WTC11 (cell line): ENCODE measurements around the gene ISCA2. TPM values are rescaled to one million over a fixed set of nuclear protein-coding genes. Genes with fewer than 3 reads are reported as not detected.
A peak's percentile ranks its signal among the peaks of the same experiment; 100 is the strongest.

ENCODE experiments used
- ATAC-seq: fragments of 200-7000 bp; cut with Tn5 transposase; 2 replicates; pipeline ENCODE4 v1.10.0; 2021; ENCODE audit warnings: mild to moderate bottlenecking, moderate library complexity
- CTCF ChIA-PET: fragments of 300-600 bp; sonication (Branson Sonifier 250); formaldehyde crosslinking; loops from one replicate; lab custom pipeline; 2021; ENCODE audit warnings: antibody characterized with exemption; lab: Charles Lee
- POLR2A ChIA-PET: fragments of 350-600 bp; sonication (Branson Sonifier 250); formaldehyde crosslinking; loops from one replicate; lab custom pipeline; 2021; ENCODE audit warnings: antibody characterized with exemption; lab: Charles Lee
- DNase-seq: peaks from one replicate; pipeline ENCODE4 v3.0.0; 2021; ENCODE audit warnings: low spot score
- H3K27ac Mint-ChIP-seq: 2 replicates; pipeline ENCODE4 v1.8.0; 2021; ENCODE audit warnings: mixed read lengths
- H3K27me3 Mint-ChIP-seq: 2 replicates; pipeline ENCODE4 v1.8.0; 2021; ENCODE audit warnings: low read depth, mild to moderate bottlenecking, moderate library complexity, mixed read lengths
- H3K36me3 Mint-ChIP-seq: 2 replicates; pipeline ENCODE4 v1.8.0; 2021; ENCODE audit warnings: mixed read lengths
- H3K4me1 Mint-ChIP-seq: 2 replicates; pipeline ENCODE4 v1.8.0; 2022; ENCODE audit warnings: mixed read lengths
- H3K4me3 Mint-ChIP-seq: 2 replicates; pipeline ENCODE4 v1.8.0; 2021; ENCODE audit warnings: mild to moderate bottlenecking, moderate library complexity, mixed read lengths
- H3K9me3 Mint-ChIP-seq: 2 replicates; pipeline ENCODE4 v1.8.0; 2021; ENCODE audit warnings: mixed read lengths
- AFF4 ChIP-seq: sonication (generic); formaldehyde crosslinking; IDR thresholded peaks from 2 replicates; pipeline ENCODE4 v1.8.1; 2023; ENCODE audit warnings: mild to moderate bottlenecking, missing genetic modification reagents, borderline replicate concordance
- ARID4B ChIP-seq: sonication (generic); formaldehyde crosslinking; IDR thresholded peaks from 2 replicates; pipeline ENCODE4 v1.8.0; 2023; ENCODE audit warnings: missing genetic modification reagents, mild to moderate bottlenecking, borderline replicate concordance
- ATF6 ChIP-seq: sonication (generic); formaldehyde crosslinking; IDR thresholded peaks from 2 replicates; pipeline ENCODE4 v1.8.1; 2023; ENCODE audit warnings: mild to moderate bottlenecking, missing genetic modification reagents
- CBFB ChIP-seq: sonication (generic); formaldehyde crosslinking; IDR thresholded peaks from 2 replicates; pipeline ENCODE4 v1.8.1; 2022; ENCODE audit warnings: mild to moderate bottlenecking, low read depth, missing genetic modification reagents
- CTCF ChIP-seq: fragments of 200-600 bp; IDR thresholded peaks from 2 replicates; pipeline ENCODE4 v1.8.0; 2022; ENCODE audit warnings: antibody characterized with exemption
- ERG ChIP-seq: fragments of 250-450 bp; sonication (Bioruptor Pico); IDR thresholded peaks from 2 replicates; pipeline ENCODE4 v1.8.0; 2021; ENCODE audit warnings: mild to moderate bottlenecking
- ESRRA ChIP-seq: sonication (generic); formaldehyde crosslinking; IDR thresholded peaks from 2 replicates; pipeline ENCODE4 v1.8.1; 2022; ENCODE audit warnings: mild to moderate bottlenecking, missing genetic modification reagents, borderline replicate concordance
- MAX ChIP-seq: sonication (generic); formaldehyde crosslinking; IDR thresholded peaks from 2 replicates; pipeline ENCODE4 v1.8.0; 2022; ENCODE audit warnings: mild to moderate bottlenecking, missing genetic modification reagents
- MLX ChIP-seq: sonication (generic); formaldehyde crosslinking; IDR thresholded peaks from 2 replicates; pipeline ENCODE4 v1.8.1; 2023; ENCODE audit warnings: mild to moderate bottlenecking, missing genetic modification reagents, moderate library complexity
- OVOL2 ChIP-seq: fragments of 250-450 bp; sonication (Bioruptor Pico); IDR thresholded peaks from 2 replicates; pipeline ENCODE4 v1.9.0; 2021; ENCODE audit warnings: mild to moderate bottlenecking, borderline replicate concordance
- TCF7 ChIP-seq: sonication (generic); formaldehyde crosslinking; IDR thresholded peaks from 2 replicates; pipeline ENCODE4 v1.8.0; 2022; ENCODE audit warnings: mild to moderate bottlenecking, low read depth, missing genetic modification reagents, moderate library complexity
- TEAD1 ChIP-seq: sonication (generic); formaldehyde crosslinking; IDR thresholded peaks from 2 replicates; pipeline ENCODE4 v1.8.0; 2022; ENCODE audit warnings: mild to moderate bottlenecking, missing genetic modification reagents
- USF2 ChIP-seq: sonication (generic); formaldehyde crosslinking; IDR thresholded peaks from 2 replicates; pipeline ENCODE4 v1.8.1; 2023; ENCODE audit warnings: mild to moderate bottlenecking, missing genetic modification reagents, moderate library complexity
- ZBTB43 ChIP-seq: sonication (generic); formaldehyde crosslinking; IDR thresholded peaks from 2 replicates; pipeline ENCODE4 v1.8.1; 2023; ENCODE audit warnings: mild to moderate bottlenecking, missing genetic modification reagents
- ZNF138 ChIP-seq: sonication (generic); formaldehyde crosslinking; conservative IDR thresholded peaks from 2 replicates; pipeline ENCODE4 v1.8.1; 2022; ENCODE audit warnings: mild to moderate bottlenecking, moderate library complexity, missing genetic modification reagents
- ZNF423 ChIP-seq: fragments of 250-450 bp; sonication (Bioruptor Pico); IDR thresholded peaks from 2 replicates; pipeline ENCODE4 v2.1.2; 2022; ENCODE audit warnings: mild to moderate bottlenecking, moderate library complexity
- ZNF671 ChIP-seq: fragments of 250-450 bp; sonication (Bioruptor Pico); IDR thresholded peaks from 2 replicates; pipeline ENCODE4 v1.8.0; 2021; ENCODE audit warnings: mild to moderate bottlenecking
- total RNA-seq: library from RNA; stranded (reverse); gene quantifications from 3 replicates; pipeline ENCODE4 v1.2.3, GENCODE V29; 2021

The ISCA2 gene
- total RNA-seq, 1 experiment from 2014 or later: 50.1 TPM

GRCh38 chr14:74501135-74501614 lies 7.6 kb downstream of the ISCA2 start:
- peak overlapping the region; percentile 91 for H3K27ac Mint-ChIP-seq
- H3K27me3 Mint-ChIP-seq: no peaks in the 10 kb centered on the region
- no peak overlapping the region for H3K4me3 Mint-ChIP-seq
- peaks cover 34% of the 10 kb centered on the region for H3K4me1 Mint-ChIP-seq
- DNase-seq (peak; percentile 79), ATAC-seq (peak; percentile 87)
- H3K36me3 Mint-ChIP-seq: 0 out of 2 replicates have a peak, but pooled peaks cover 3% of the 10 kb centered on the region
- H3K9me3 Mint-ChIP-seq: no peaks in the 10 kb centered on the region
- ChIA-PET POLR2A (interaction anchor here (0.6 to 1.7 kb wide), 3 partner anchors 8 to 153 kb away, joined by 3 to 6 read pairs (median 5); partner anchors contain the start of genes ISCA2, NPC2 and VRTN), CTCF (interaction anchor here (0.5 to 4.3 kb wide), 26 partner anchors 8 to 210 kb away, joined by 3 to 58 read pairs (median 4); partner anchors contain the start of genes ISCA2, LTBP2 and NPC2)
- TF ChIP-seq TEAD1 (CRISPR knock-in tag): no peak
- no peak for TF ChIP-seq MLX
- 0 out of 2 replicates have a peak, but pooled peaks have one; percentile 14 for TF ChIP-seq ZNF671 (CRISPR knock-in tag)
- TF ChIP-seq MAX: peak; percentile 70
- no peak for TF ChIP-seq ERG (CRISPR knock-in tag)
- no peak for TF ChIP-seq OVOL2 (CRISPR knock-in tag)
- 0 out of 2 replicates have a peak, but pooled peaks have one; percentile 36 for TF ChIP-seq ZBTB43 (CRISPR knock-in tag)
- no peak for TF ChIP-seq USF2 (CRISPR knock-in tag)
- TF ChIP-seq ATF6 (CRISPR knock-in tag): no peak
- TF ChIP-seq ZNF423 (CRISPR knock-in tag): no peak
- no peak; the same call in 1 of the 2 replicates for TF ChIP-seq AFF4 (CRISPR knock-in tag)
- 0 out of 2 replicates have a peak, but pooled peaks have one; percentile 46 for TF ChIP-seq ARID4B
- 0 out of 2 replicates have a peak, but pooled peaks have one; percentile 39 for TF ChIP-seq CBFB (CRISPR knock-in tag)
- TF ChIP-seq ESRRA (CRISPR knock-in tag): no peak
- TF ChIP-seq TCF7 (CRISPR knock-in tag): no peak
- 0 out of 2 replicates have a peak, but pooled peaks have one; percentile 29 for TF ChIP-seq CTCF
- TF ChIP-seq ZNF138 (CRISPR knock-in tag): 0 out of 2 replicates have a peak, but pooled peaks have one; percentile 27
